ENCODE results near the gene WIPF1. TPM values are rescaled to one million over a fixed set of nuclear protein-coding genes. Genes with fewer than 3 reads are reported as not detected.
A peak's percentile ranks its signal among the peaks of the same experiment; 100 is the strongest.

WIPF1 gene
- total RNA-seq (2014; rRNA removed; shearing (Covaris generic)): 20.8 and 28.3 TPM in 2 replicates

- peak; percentile 69 to 81 for DNase-seq (ENCODE audit: low read depth in 1 of 2, low spot score in 2 of 2)
- H3K4me3 ChIP-seq: peak within 1 kb of the TSS; percentile 15
Observed at GRCh38 chr2:174597345-174598047, at the start of gene WIPF1. Gene WIPF1 (minus strand): TSS chr2:174597804. CDS start chr2:174585573, 12,231 bp downstream.

GRCh38 chr2:174645296-174645695 lies 47.7 kb upstream of the WIPF1 start:
- H3K36me3 ChIP-seq: 0 out of 2 replicates have a peak, but pooled peaks cover 9% of the 10 kb centered on the region
- H3K27ac ChIP-seq: no peak overlapping the region
- no peaks in the 10 kb centered on the region for H3K27me3 ChIP-seq (replicated peaks)
- H3K4me3 ChIP-seq: no peak overlapping the region
- no peak for DNase-seq (ENCODE audit: low read depth in 1 of 2, low spot score in 2 of 2)
- H3K9me3 ChIP-seq (replicated peaks): no peaks in the 10 kb centered on the region
- H3K4me1 ChIP-seq (replicated peaks): no peaks in the 10 kb centered on the region

More at GRCh38 chr2:174597345-174598047, at the start of gene WIPF1:
- Histone ChIP-seq H3K27ac (peak within 1 kb of the TSS; percentile 90), H3K36me3 (0 out of 2 replicates have a peak, but pooled peaks cover 5% of the 10 kb centered on the region), H3K27me3 (replicated peaks) (no peaks in the 10 kb centered on the region), H3K4me1 (replicated peaks) (peaks cover 43% of the 10 kb centered on the region), H3K9me3 (replicated peaks) (no peaks in the 10 kb centered on the region)

- Histone ChIP-seq H3K9me3 (replicated peaks) (no peaks in the 10 kb centered on the region), H3K4me1 (replicated peaks) (no peaks in the 10 kb centered on the region), H3K27ac (no peak overlapping the region), H3K27me3 (replicated peaks) (no peaks in the 10 kb centered on the region), H3K4me3 (no peak overlapping the region), H3K36me3 (0 out of 2 replicates have a peak, but pooled peaks cover 9% of the 10 kb centered on the region)
- no peak for DNase-seq (ENCODE audit: low read depth in 1 of 2, low spot score in 2 of 2)
Observed at GRCh38 chr2:174644406-174644805, 46.8 kb upstream of the WIPF1 start.

GRCh38 chr2:174643356-174643755 lies 45.8 kb upstream of the WIPF1 start:
- no peaks in the 10 kb centered on the region for H3K9me3 ChIP-seq (replicated peaks)
- H3K27me3 ChIP-seq (replicated peaks): no peaks in the 10 kb centered on the region
- no peak overlapping the region for H3K4me3 ChIP-seq
- no peak overlapping the region for H3K27ac ChIP-seq
- no peak for DNase-seq (ENCODE audit: low read depth in 1 of 2, low spot score in 2 of 2)
- 0 out of 2 replicates have a peak, but pooled peaks cover 9% of the 10 kb centered on the region for H3K36me3 ChIP-seq
- H3K4me1 ChIP-seq (replicated peaks): no peaks in the 10 kb centered on the region

- no peak overlapping the region for H3K4me3 ChIP-seq
- no peak overlapping the region for H3K27ac ChIP-seq
- H3K9me3 ChIP-seq (replicated peaks): no peaks in the 10 kb centered on the region
- H3K4me1 ChIP-seq (replicated peaks): no peaks in the 10 kb centered on the region
- H3K36me3 ChIP-seq: 0 out of 2 replicates have a peak, but pooled peaks cover 8% of the 10 kb centered on the region
- no peak for DNase-seq (ENCODE audit: low read depth in 1 of 2, low spot score in 2 of 2)
- H3K27me3 ChIP-seq (replicated peaks): no peaks in the 10 kb centered on the region
Observed at GRCh38 chr2:174641168-174641567, 43.6 kb upstream of the WIPF1 start.

- DNase-seq (ENCODE audit: low read depth in 1 of 2, low spot score in 2 of 2): no peak
- Histone ChIP-seq H3K4me1 (replicated peaks) (peaks cover 7% of the 10 kb centered on the region), H3K27ac (no peak overlapping the region), H3K4me3 (no peak overlapping the region), H3K27me3 (replicated peaks) (no peaks in the 10 kb centered on the region), H3K36me3 (peaks cover 11% of the 10 kb centered on the region; the same call in 1 of the 2 replicates), H3K9me3 (replicated peaks) (no peaks in the 10 kb centered on the region)
Observed at GRCh38 chr2:174636987-174637386, 39.4 kb upstream of the WIPF1 start.

- no peak for DNase-seq (ENCODE audit: low read depth in 1 of 2, low spot score in 2 of 2)
- Histone ChIP-seq H3K36me3 (peaks cover 8% of the 10 kb centered on the region; the same call in 1 of the 2 replicates), H3K4me1 (replicated peaks) (peaks cover 16% of the 10 kb centered on the region), H3K27ac (no peak overlapping the region), H3K27me3 (replicated peaks) (no peaks in the 10 kb centered on the region), H3K4me3 (no peak overlapping the region), H3K9me3 (replicated peaks) (no peaks in the 10 kb centered on the region)
Observed at GRCh38 chr2:174635776-174636404, 38.3 kb upstream of the WIPF1 start.

- Histone ChIP-seq H3K4me1 (replicated peaks) (peaks cover 22% of the 10 kb centered on the region), H3K4me3 (no peak overlapping the region), H3K36me3 (peaks cover 6% of the 10 kb centered on the region; the same call in 1 of the 2 replicates), H3K27ac (no peak overlapping the region), H3K27me3 (replicated peaks) (no peaks in the 10 kb centered on the region), H3K9me3 (replicated peaks) (no peaks in the 10 kb centered on the region)
- DNase-seq (ENCODE audit: low read depth in 1 of 2, low spot score in 2 of 2): no peak
Observed at GRCh38 chr2:174635015-174635593, 37.5 kb upstream of the WIPF1 start.

GRCh38 chr2:174634130-174635014 lies 36.8 kb upstream of the WIPF1 start:
- Histone ChIP-seq H3K4me1 (replicated peaks) (peaks cover 22% of the 10 kb centered on the region), H3K27ac (no peak overlapping the region), H3K27me3 (replicated peaks) (no peaks in the 10 kb centered on the region), H3K9me3 (replicated peaks) (no peaks in the 10 kb centered on the region), H3K36me3 (peaks cover 6% of the 10 kb centered on the region; the same call in 1 of the 2 replicates), H3K4me3 (no peak overlapping the region)
- no peak for DNase-seq (ENCODE audit: low read depth in 1 of 2, low spot score in 2 of 2)

GRCh38 chr2:174633623-174633930 lies 36.0 kb upstream of the WIPF1 start:
- H3K27me3 ChIP-seq (replicated peaks): no peaks in the 10 kb centered on the region
- H3K4me1 ChIP-seq (replicated peaks): peaks cover 22% of the 10 kb centered on the region
- H3K27ac ChIP-seq: no peak overlapping the region
- H3K36me3 ChIP-seq: peaks cover 7% of the 10 kb centered on the region; the same call in 1 of the 2 replicates
- no peaks in the 10 kb centered on the region for H3K9me3 ChIP-seq (replicated peaks)
- DNase-seq (ENCODE audit: low read depth in 1 of 2, low spot score in 2 of 2): no peak
- H3K4me3 ChIP-seq: no peak overlapping the region

GRCh38 chr2:174632841-174633622 lies 35.4 kb upstream of the WIPF1 start:
- H3K36me3 ChIP-seq: peaks cover 10% of the 10 kb centered on the region; the same call in 1 of the 2 replicates
- no peaks in the 10 kb centered on the region for H3K9me3 ChIP-seq (replicated peaks)
- H3K27me3 ChIP-seq (replicated peaks): no peaks in the 10 kb centered on the region
- no peak overlapping the region for H3K27ac ChIP-seq
- H3K4me1 ChIP-seq (replicated peaks): peaks cover 22% of the 10 kb centered on the region
- H3K4me3 ChIP-seq: no peak overlapping the region
- DNase-seq (ENCODE audit: low read depth in 1 of 2, low spot score in 2 of 2): no peak

- H3K4me3 ChIP-seq: no peak overlapping the region
- no peaks in the 10 kb centered on the region for H3K9me3 ChIP-seq (replicated peaks)
- no peaks in the 10 kb centered on the region for H3K27me3 ChIP-seq (replicated peaks)
- H3K27ac ChIP-seq: no peak overlapping the region
- H3K4me1 ChIP-seq (replicated peaks): peaks cover 22% of the 10 kb centered on the region
- DNase-seq (ENCODE audit: low read depth in 1 of 2, low spot score in 2 of 2): peak in 1 of 2 experiments; percentile 40
- peaks cover 9% of the 10 kb centered on the region for H3K36me3 ChIP-seq
Observed at GRCh38 chr2:174631009-174631981, 33.7 kb upstream of the WIPF1 start.
